CD4-positive, alpha-beta memory T cell (primary cell): ENCODE data around the gene ENSA. TPM values are rescaled to one million over a fixed set of nuclear protein-coding genes. Genes with fewer than 3 reads are reported as not detected.
"Not testable (repeated sequence)": the region's sequence is repeated elsewhere in the genome, so short reads cannot be mapped to it uniquely, and the experiment has no call there.

ENCODE experiments used
- CTCF ChIA-PET: fragments of 350-600 bp; sonication (Branson Sonifier 250); formaldehyde crosslinking; loops from one replicate; lab custom pipeline; 2021; ENCODE audit warnings: inconsistent platforms; ENCODE audit not compliant: partially characterized antibody; lab: Charles Lee
- POLR2A ChIA-PET: fragments of 350-600 bp; sonication (Branson Sonifier 250); formaldehyde crosslinking; loops from one replicate; lab custom pipeline; 2021; ENCODE audit not compliant: partially characterized antibody; lab: Charles Lee
- DNase-seq, 5 donors: peaks; one replicate each; pipeline versions ENCODE4 v3.0.0 to v3.0.0-alpha.2; 2020 to 2022; ENCODE audit warnings: mixed read lengths in 1 of 5
- H3K27ac ChIP-seq: one replicate; pipeline ENCODE4 v1.7.0; 2013; ENCODE audit warnings: low read depth, low read length
- H3K27me3 ChIP-seq: 2 replicates; pipeline ENCODE4 v1.7.0; 2013; ENCODE audit warnings: mild to moderate bottlenecking, low read length, moderate library complexity; ENCODE audit not compliant: insufficient read depth
- H3K36me3 ChIP-seq: 2 replicates; pipeline ENCODE4 v1.7.0; 2013; ENCODE audit warnings: mild to moderate bottlenecking, low read length, moderate library complexity; ENCODE audit not compliant: insufficient read depth
- H3K4me1 ChIP-seq: 2 replicates; pipeline ENCODE4 v1.7.0; 2013; ENCODE audit warnings: mild to moderate bottlenecking, low read length, moderate library complexity; ENCODE audit not compliant: insufficient read depth
- H3K4me3 ChIP-seq, 2 donors: one replicate each; pipeline ENCODE4 v1.7.0; 2013; ENCODE audit warnings: low read length in 2 of 2, mild to moderate bottlenecking in 1 of 2
- H3K9me3 ChIP-seq, 2 donors: one replicate each; pipeline ENCODE4 v1.7.0; 2013; ENCODE audit warnings: low read length in 2 of 2, control low read depth in 1 of 2; ENCODE audit not compliant: control insufficient read depth in 1 of 2
- H3K27ac Mint-ChIP-seq, 7 donors: one replicate each; pipeline ENCODE4 v1.8.0; 2020 to 2021; ENCODE audit warnings: mixed read lengths in 7 of 7, mild to moderate bottlenecking in 6 of 7, inconsistent platforms in 3 of 7, moderate library complexity in 3 of 7
- H3K27me3 Mint-ChIP-seq, 2 donors: one replicate each; pipeline ENCODE4 v1.8.0; 2020 to 2021; ENCODE audit warnings: mixed read lengths in 2 of 2
- H3K36me3 Mint-ChIP-seq, 2 donors: one replicate each; pipeline ENCODE4 v1.8.0; 2020 to 2021; ENCODE audit warnings: mixed read lengths in 2 of 2, inconsistent platforms in 1 of 2, mild to moderate bottlenecking in 1 of 2
- H3K4me1 Mint-ChIP-seq, 4 donors: one replicate each; pipeline ENCODE4 v1.8.0; 2020 to 2021; ENCODE audit warnings: mixed read lengths in 4 of 4, mild to moderate bottlenecking in 1 of 4
- H3K4me3 Mint-ChIP-seq, 8 donors: one replicate each; pipeline ENCODE4 v1.8.0; 2020 to 2021; ENCODE audit warnings: mixed read lengths in 8 of 8, mild to moderate bottlenecking in 7 of 8, moderate library complexity in 6 of 8, inconsistent platforms in 3 of 8
- H3K9me3 Mint-ChIP-seq, 8 donors: one replicate each; pipeline ENCODE4 v1.8.0; 2020 to 2021; ENCODE audit warnings: mixed read lengths in 8 of 8, mild to moderate bottlenecking in 5 of 8, inconsistent platforms in 3 of 8, moderate library complexity in 1 of 8
- intact Hi-C: fragments of 100-400 bp; cut with micrococcal nuclease; formaldehyde crosslinking; loops from one replicate; pipeline ENCODE4 v1.15.1; 2023
- polyA plus RNA-seq, 2 donors: library from polyadenylated mRNA; unstranded; fragments of 300-500 nt; fragmentation: Illumina TruSeq; gene quantifications; one replicate each; pipeline ENCODE4 v1.2.3, GENCODE V29; 2021
- total RNA-seq, 2 experiments: library from RNA; stranded (reverse); gene quantifications; one replicate each; pipeline ENCODE4 v1.2.3, GENCODE V29; 2021

ENSA gene
- total and polyA plus RNA-seq, 4 experiments from 2014 or later = 52.4 to 101 (median 77.4) TPM

- intact Hi-C loops = no loop called here
- Histone ChIP-seq H3K36me3 (peaks cover 16% of the 10 kb centered on the region), H3K4me3 (no peak overlapping the region), H3K4me1 (peaks cover 14% of the 10 kb centered on the region), H3K27me3 (no peaks in the 10 kb centered on the region), H3K9me3 (no peaks in the 10 kb centered on the region), H3K27ac (no peak overlapping the region)
- Mint-ChIP-seq H3K27me3 (no peaks in the 10 kb centered on the region), H3K4me3 (no peak overlapping the region), H3K36me3 (peaks cover 20 to 22% of the 10 kb centered on the region in 2 donors), H3K4me1 (peaks cover 13 to 28% (median 17%) of the 10 kb centered on the region in 4 donors), H3K27ac (peak overlapping the region in 1 of 7 donors; percentile 37), H3K9me3 (peaks cover 0 to 10% (median 3%) of the 10 kb centered on the region in 8 donors)
- ChIA-PET POLR2A (interaction anchor here (18.6 kb wide), 1 partner anchor 19 kb away, joined by 1751 read pairs; no protein-coding TSS in a partner anchor), CTCF (interaction anchor here (0.7 to 16.7 kb wide), 2 partner anchors 19 to 41 kb away, joined by 3 to 433 read pairs; no protein-coding TSS in a partner anchor)
- DNase-seq = no peak
Observed at GRCh38 chr1:150582371-150582770, 47.0 kb downstream of the ENSA start.

DNA sequence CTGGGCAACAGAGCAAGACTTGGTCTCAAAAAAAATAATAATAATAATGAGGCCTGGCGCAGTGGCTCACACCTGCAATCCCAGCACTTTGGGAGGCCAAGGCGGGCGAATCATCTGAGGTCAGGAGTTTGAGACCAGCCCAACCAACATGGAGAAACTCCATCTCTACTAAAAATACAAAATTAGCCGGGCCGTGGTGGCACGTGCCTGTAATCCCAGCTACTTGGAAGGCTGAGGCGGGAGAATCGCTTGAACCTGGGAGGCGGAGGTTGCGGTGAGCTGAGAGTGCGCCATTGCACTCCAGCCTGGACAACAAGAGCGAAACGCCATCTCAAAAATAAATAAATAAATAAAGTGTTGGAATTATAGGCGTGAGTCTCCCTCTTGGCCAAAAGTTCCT is 47.5 kb downstream of the ENSA start:
- H3K9me3 Mint-ChIP-seq = not testable (repeated sequence)
- CTCF ChIA-PET = interaction anchor here (16.7 kb wide), 1 partner anchor 19 kb away, joined by 433 read pairs; no protein-coding TSS in a partner anchor
- H3K27ac Mint-ChIP-seq = peak overlapping the region in 1 of 7 donors; percentile 12

GRCh38 chr1:150581437-150581836 is 48.0 kb downstream of the ENSA start:
- ChIA-PET CTCF (interaction anchor here (3.6 to 16.7 kb wide), 3 partner anchors 18 to 38 kb away, joined by 10 to 433 read pairs (median 47); no protein-coding TSS in a partner anchor), POLR2A (interaction anchor here (3.4 to 18.6 kb wide), 4 partner anchors 18 to 66 kb away, joined by 13 to 1751 read pairs (median 156); partner anchors contain the start of genes ENSA and FALEC)
- H3K9me3 ChIP-seq, H3K27me3 ChIP-seq, intact Hi-C loops, H3K4me3 Mint-ChIP-seq, H3K27me3 Mint-ChIP-seq, H3K4me3 ChIP-seq, DNase-seq, H3K9me3 Mint-ChIP-seq, H3K27ac ChIP-seq: not testable (repeated sequence)
- H3K4me1 ChIP-seq = peaks cover 14% of the 10 kb centered on the region
- peak overlapping the region in 2 of 7 donors; percentile 94 to 98 for H3K27ac Mint-ChIP-seq
- H3K36me3 Mint-ChIP-seq = peaks cover 28 to 31% of the 10 kb centered on the region in 2 donors
- H3K36me3 ChIP-seq = peaks cover 26% of the 10 kb centered on the region
- peaks cover 13 to 35% (median 16%) of the 10 kb centered on the region in 4 donors for H3K4me1 Mint-ChIP-seq

More for the DNA sequence above, 47.5 kb downstream of the ENSA start:
- intact Hi-C loops, H3K4me3 Mint-ChIP-seq, H3K4me3 ChIP-seq, H3K27me3 Mint-ChIP-seq, H3K27me3 ChIP-seq, H3K9me3 ChIP-seq, DNase-seq, H3K27ac ChIP-seq: not testable (repeated sequence)
- Mint-ChIP-seq H3K4me1 (peaks cover 13 to 31% (median 16%) of the 10 kb centered on the region in 4 donors), H3K36me3 (peaks cover 24 to 26% of the 10 kb centered on the region in 2 donors)
- H3K36me3 ChIP-seq = peaks cover 20% of the 10 kb centered on the region
- H3K4me1 ChIP-seq = peaks cover 14% of the 10 kb centered on the region
- POLR2A ChIA-PET = interaction anchor here (18.6 kb wide), 1 partner anchor 18 kb away, joined by 1751 read pairs; no protein-coding TSS in a partner anchor

- H3K36me3 Mint-ChIP-seq = peaks cover 33 to 36% of the 10 kb centered on the region in 2 donors
- not testable (repeated sequence) for H3K9me3 Mint-ChIP-seq
Observed at GRCh38 chr1:150580966-150581365, 48.4 kb downstream of the ENSA start.

GRCh38 chr1:150579945-150580642 is 49.3 kb downstream of the ENSA start:
- peaks cover 24% of the 10 kb centered on the region for H3K4me1 ChIP-seq
- peaks cover 14 to 49% (median 21%) of the 10 kb centered on the region in 4 donors for H3K4me1 Mint-ChIP-seq
- H3K4me3 ChIP-seq = peak overlapping the region; percentile 61 to 96
- H3K36me3 ChIP-seq = peaks cover 39% of the 10 kb centered on the region
- DNase-seq = peak in 1 of 5 donors; percentile 40
- H3K27me3 Mint-ChIP-seq = no peaks in the 10 kb centered on the region
- H3K9me3 Mint-ChIP-seq = peaks cover 0 to 10% (median 3%) of the 10 kb centered on the region in 8 donors
- no peaks in the 10 kb centered on the region for H3K27me3 ChIP-seq
- H3K27ac ChIP-seq = peak overlapping the region; percentile 97
- ChIA-PET CTCF (interaction anchor here (0.8 to 16.7 kb wide), 9 partner anchors 10 to 577 kb away, joined by 3 to 433 read pairs (median 3); partner anchors contain the start of genes ENSA and RPRD2), POLR2A (interaction anchor here (0.5 to 18.6 kb wide), 26 partner anchors 9 to 693 kb away, joined by 3 to 1751 read pairs (median 6); partner anchors contain the start of genes ANP32E, CERS2, CTSS and ENSA)
- H3K36me3 Mint-ChIP-seq = peaks cover 42 to 45% of the 10 kb centered on the region in 2 donors
- peak overlapping the region; percentile 94 to 99 (median 96) for H3K27ac Mint-ChIP-seq
- intact Hi-C loops = loop anchor here (1.0 kb wide), 5 partner anchors 17 to 117 kb away; partner anchors contain the start of genes ENSA and GOLPH3L
- H3K4me3 Mint-ChIP-seq = peak overlapping the region; percentile 71 to 98 (median 82)
- no peaks in the 10 kb centered on the region for H3K9me3 ChIP-seq

More at GRCh38 chr1:150580966-150581365, 48.4 kb downstream of the ENSA start:
- Mint-ChIP-seq H3K27ac (peak overlapping the region; percentile 94 to 99 (median 96)), H3K4me3 (peak overlapping the region in 7 of 8 donors; percentile 1 to 85 (median 48)), H3K4me1 (peaks cover 13 to 40% (median 17%) of the 10 kb centered on the region in 4 donors)
- H3K27me3 Mint-ChIP-seq, DNase-seq, H3K27ac ChIP-seq, intact Hi-C loops, H3K4me3 ChIP-seq, H3K9me3 ChIP-seq, H3K27me3 ChIP-seq: not testable (repeated sequence)
- CTCF ChIA-PET = interaction anchor here (3.6 to 16.7 kb wide), 3 partner anchors 18 to 39 kb away, joined by 10 to 433 read pairs (median 47); no protein-coding TSS in a partner anchor
- POLR2A ChIA-PET = interaction anchor here (1.6 to 18.6 kb wide), 6 partner anchors 17 to 66 kb away, joined by 5 to 1751 read pairs (median 122); partner anchors contain the start of genes ENSA and FALEC
- Histone ChIP-seq H3K4me1 (peaks cover 15% of the 10 kb centered on the region), H3K36me3 (peaks cover 30% of the 10 kb centered on the region)

DNA sequence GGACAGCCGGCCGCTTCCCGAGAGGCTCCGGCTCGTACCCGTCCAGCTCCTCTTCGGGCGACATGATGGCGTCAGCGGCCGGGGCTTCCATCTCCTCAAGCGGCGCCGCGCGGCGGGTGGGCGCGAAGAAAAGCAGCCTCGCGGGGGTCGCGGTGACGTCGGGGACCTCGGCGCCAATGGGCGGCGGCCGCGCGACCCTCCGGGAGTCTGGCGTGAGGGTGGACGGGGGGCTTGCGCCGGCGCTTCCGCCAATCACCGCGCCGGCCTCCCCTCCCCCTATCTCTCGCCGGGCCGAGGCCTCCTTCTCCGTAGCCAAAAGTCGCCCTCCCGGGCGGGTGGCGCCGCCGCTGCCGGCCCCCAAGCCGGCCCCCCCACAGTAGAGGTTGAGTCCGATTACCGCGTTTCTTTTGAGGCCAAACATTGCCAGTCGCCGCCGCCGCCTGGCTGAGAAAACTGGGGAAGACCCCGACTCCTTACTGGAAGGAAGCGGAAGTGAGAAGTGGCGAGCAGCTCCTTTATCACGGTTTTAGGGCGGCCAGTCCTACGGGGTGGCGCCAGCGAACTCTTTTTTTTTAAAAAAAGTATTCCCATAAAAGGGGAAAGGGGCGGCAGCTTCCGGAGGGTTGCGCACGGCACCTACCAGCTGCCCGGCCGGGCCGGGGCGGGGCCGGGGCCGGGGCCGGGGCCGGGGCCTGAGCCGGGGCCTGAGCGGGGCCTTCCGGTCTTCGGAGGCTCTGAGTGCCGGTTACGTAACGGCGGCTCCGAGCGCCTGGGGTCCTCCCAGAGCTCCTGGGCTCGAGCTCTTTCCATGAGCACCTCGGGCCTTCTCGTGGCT is 50.1 kb downstream of the ENSA start, which contains the start of gene MCL1:
Gene MCL1 (minus strand): TSS at position 501 of the 835 bp plus-strand sequence. CDS start 80 bp downstream, at position 421.
- intact Hi-C loops = loop anchor here (1.0 kb wide), 5 partner anchors 16 to 118 kb away; partner anchors contain the start of genes ENSA and GOLPH3L
- peaks cover 31% of the 10 kb centered on the region for H3K4me1 ChIP-seq
- CTCF ChIA-PET = interaction anchor here (0.8 to 16.7 kb wide), 9 partner anchors 10 to 578 kb away, joined by 3 to 433 read pairs (median 3); partner anchors contain the start of genes ENSA and RPRD2
- DNase-seq = peak; percentile 86 to 94 (median 89)
- POLR2A ChIA-PET = interaction anchor here (0.5 to 18.6 kb wide), 28 partner anchors 10 to 694 kb away, joined by 3 to 1751 read pairs (median 6); partner anchors contain the start of genes ANP32E, CERS2, CTSS and ENSA
- peak within 1 kb of the TSS; percentile 97 for H3K27ac ChIP-seq
- H3K36me3 ChIP-seq = peaks cover 47% of the 10 kb centered on the region
- H3K4me1 Mint-ChIP-seq = peaks cover 18 to 56% (median 27%) of the 10 kb centered on the region in 4 donors
- H3K4me3 ChIP-seq = peak within 1 kb of the TSS; percentile 96 to 100
- peak within 1 kb of the TSS; percentile 94 to 99 (median 99) for H3K27ac Mint-ChIP-seq
- peak within 1 kb of the TSS; percentile 98 to 100 (median 99) for H3K4me3 Mint-ChIP-seq
- peaks cover 49 to 52% of the 10 kb centered on the region in 2 donors for H3K36me3 Mint-ChIP-seq
- H3K9me3 Mint-ChIP-seq = peaks cover 0 to 10% (median 3%) of the 10 kb centered on the region in 8 donors
- no peaks in the 10 kb centered on the region for H3K27me3 Mint-ChIP-seq
- no peaks in the 10 kb centered on the region for H3K27me3 ChIP-seq
- no peaks in the 10 kb centered on the region for H3K9me3 ChIP-seq
